ENCODE results near the gene ESRRA. TPM values are rescaled to one million over a fixed set of nuclear protein-coding genes. Genes with fewer than 3 reads are reported as not detected.

Gene ESRRA
- total RNA-seq, 3 donors from 2014 or later (not counting 1 experiment from before 2014, with no cell fraction given): 47.1 to 51.3 (median 50.0) TPM

GRCh38 chr11:64303109-64304031 is 2.0 kb upstream of the ESRRA start:
- peak overlapping the region; percentile 91 to 97 for H3K27ac Mint-ChIP-seq
- ATAC-seq (no peak), DNase-seq (no peak)
- Histone ChIP-seq H3K27me3 (ENCODE audit: control insufficient read depth, insufficient read depth, low read length) (peaks cover 23% of the 10 kb centered on the region), H3K4me1 (ENCODE audit: control insufficient read depth, insufficient read depth, low read length) (peaks cover 56% of the 10 kb centered on the region), H3K36me3 (ENCODE audit: control insufficient read depth, insufficient read depth, low read length) (no peaks in the 10 kb centered on the region), H3K4me3 (ENCODE audit: low read length) (no peak overlapping the region), H3K27ac (ENCODE audit: low read length) (peak overlapping the region; percentile 88), H3K9me3 (ENCODE audit: control insufficient read depth, insufficient read depth, low read length) (no peaks in the 10 kb centered on the region)
- intact Hi-C loops (cut with micrococcal nuclease): loop anchor here (1.0 to 5.0 kb wide), 5 partner anchors 18 to 116 kb away; partner anchors contain the start of genes GPR137, RPS6KA4 and STIP1
- H3K9me3 Mint-ChIP-seq: no peaks in the 10 kb centered on the region
- no peaks in the 10 kb centered on the region for H3K36me3 Mint-ChIP-seq
- TF ChIP-seq CTCF (IDR thresholded peaks at IDR 0.05): no peak
- WGBS (ENCODE audit: insufficient coverage): 93% methylated on average over 12 of the region's 13 CpGs
- H3K27me3 Mint-ChIP-seq (ENCODE audit: low read depth in 2 of 2): peaks cover 6 to 20% of the 10 kb centered on the region in 2 donors
- H3K4me1 Mint-ChIP-seq: peaks cover 21 to 37% of the 10 kb centered on the region in 2 donors
- H3K4me3 Mint-ChIP-seq: no peak overlapping the region

GRCh38 chr11:64304032-64304315 is 1.4 kb upstream of the ESRRA start:
- Mint-ChIP-seq H3K36me3 (no peaks in the 10 kb centered on the region), H3K4me3 (peak overlapping the region; percentile 93), H3K9me3 (no peaks in the 10 kb centered on the region), H3K4me1 (peaks cover 21 to 37% of the 10 kb centered on the region in 2 donors), H3K27me3 (ENCODE audit: low read depth in 2 of 2) (peaks cover 6 to 17% of the 10 kb centered on the region in 2 donors), H3K27ac (peak overlapping the region; percentile 91 to 97)
- Histone ChIP-seq H3K4me1 (ENCODE audit: control insufficient read depth, insufficient read depth, low read length) (peaks cover 56% of the 10 kb centered on the region), H3K27me3 (ENCODE audit: control insufficient read depth, insufficient read depth, low read length) (peaks cover 21% of the 10 kb centered on the region), H3K36me3 (ENCODE audit: control insufficient read depth, insufficient read depth, low read length) (no peaks in the 10 kb centered on the region), H3K27ac (ENCODE audit: low read length) (peak overlapping the region; percentile 88), H3K4me3 (ENCODE audit: low read length) (peak overlapping the region; percentile 68), H3K9me3 (ENCODE audit: control insufficient read depth, insufficient read depth, low read length) (no peaks in the 10 kb centered on the region)
- 39% methylated on average over 4 of the region's 5 CpGs for WGBS (ENCODE audit: insufficient coverage)
- DNase-seq (no peak), ATAC-seq (no peak)
- TF ChIP-seq CTCF (IDR thresholded peaks at IDR 0.05): no peak
- intact Hi-C loops (cut with micrococcal nuclease): loop anchor here (1.0 to 5.0 kb wide), 5 partner anchors 19 to 117 kb away; partner anchors contain the start of genes GPR137, RPS6KA4 and STIP1

- DNase-seq (peak; percentile 93 to 96), ATAC-seq (peak; percentile 33 to 47 (median 34))
- Mint-ChIP-seq H3K27me3 (ENCODE audit: low read depth in 2 of 2) (peaks cover 6 to 17% of the 10 kb centered on the region in 2 donors), H3K36me3 (no peaks in the 10 kb centered on the region), H3K9me3 (no peaks in the 10 kb centered on the region), H3K4me3 (peak overlapping the region; percentile 93), H3K27ac (peak overlapping the region; percentile 91 to 97), H3K4me1 (peaks cover 21 to 37% of the 10 kb centered on the region in 2 donors)
- TF ChIP-seq CTCF (IDR thresholded peaks at IDR 0.05): peak; percentile 83
- Histone ChIP-seq H3K9me3 (ENCODE audit: control insufficient read depth, insufficient read depth, low read length) (no peaks in the 10 kb centered on the region), H3K4me1 (ENCODE audit: control insufficient read depth, insufficient read depth, low read length) (peaks cover 54% of the 10 kb centered on the region), H3K36me3 (ENCODE audit: control insufficient read depth, insufficient read depth, low read length) (no peaks in the 10 kb centered on the region), H3K27ac (ENCODE audit: low read length) (peak overlapping the region; percentile 88), H3K27me3 (ENCODE audit: control insufficient read depth, insufficient read depth, low read length) (peaks cover 19% of the 10 kb centered on the region), H3K4me3 (ENCODE audit: low read length) (peak overlapping the region; percentile 68)
- intact Hi-C loops (cut with micrococcal nuclease): loop anchor here (1.0 to 5.0 kb wide), 8 partner anchors 13 to 117 kb away; partner anchors contain the start of genes CCDC88B, FKBP2, GPR137 and RPS6KA4
- WGBS (ENCODE audit: insufficient coverage): under 1% methylated on average over 46 of the region's 46 CpGs
These were observed 830 bp upstream of the ESRRA start for GRCh38 chr11:64304316-64305072.
